T-helper 17 cell (primary cell): ENCODE data around the gene TMEM191C. TPM values are rescaled to one million over a fixed set of nuclear protein-coding genes. Genes with fewer than 3 reads are reported as not detected.
A peak's percentile ranks its signal among the peaks of the same experiment; 100 is the strongest.
"Not testable (repeated sequence)": the region's sequence is repeated elsewhere in the genome, so short reads cannot be mapped to it uniquely, and the experiment has no call there.

Experiments used
- ATAC-seq: fragments of 150-1000 bp; cut with Tn5 transposase; 2 replicates; pipeline ENCODE4 v1.10.0; 2021; ENCODE audit warnings: mild to moderate bottlenecking, moderate library complexity
- DNase-seq, 3 donors: peaks; one replicate each; pipeline versions ENCODE4 v3.0.0 to v3.0.0-alpha.2; 2020 to 2021
- H3K9me3 ChIP-seq: one replicate; pipeline ENCODE4 v1.7.0; 2013; ENCODE audit warnings: low read length, mild to moderate bottlenecking; ENCODE audit not compliant: control insufficient read depth, poor library complexity, severe bottlenecking
- H3K27ac Mint-ChIP-seq: one replicate; pipeline ENCODE4 v1.8.0; 2022; ENCODE audit warnings: mild to moderate bottlenecking, moderate library complexity, mixed read lengths
- H3K27me3 Mint-ChIP-seq: one replicate; pipeline ENCODE4 v1.8.0; 2022; ENCODE audit warnings: mixed read lengths
- H3K36me3 Mint-ChIP-seq: one replicate; pipeline ENCODE4 v1.8.0; 2022; ENCODE audit warnings: low read depth, mixed read lengths
- H3K4me1 Mint-ChIP-seq: one replicate; pipeline ENCODE4 v1.8.0; 2022; ENCODE audit warnings: mild to moderate bottlenecking, mixed read lengths
- H3K4me3 Mint-ChIP-seq: one replicate; pipeline ENCODE4 v1.8.0; 2022; ENCODE audit warnings: mild to moderate bottlenecking, moderate library complexity, mixed read lengths
- total RNA-seq, 4 donors: library from RNA in 2 of 4; stranded (reverse) in 2 of 4; gene quantifications; one replicate each; pipeline ENCODE4 v1.2.3 and lab custom pipeline; 2022 to 2026

Gene TMEM191C
- total RNA-seq, 2 donors from 2014 or later = 2.0 to 3.4 TPM

DNA sequence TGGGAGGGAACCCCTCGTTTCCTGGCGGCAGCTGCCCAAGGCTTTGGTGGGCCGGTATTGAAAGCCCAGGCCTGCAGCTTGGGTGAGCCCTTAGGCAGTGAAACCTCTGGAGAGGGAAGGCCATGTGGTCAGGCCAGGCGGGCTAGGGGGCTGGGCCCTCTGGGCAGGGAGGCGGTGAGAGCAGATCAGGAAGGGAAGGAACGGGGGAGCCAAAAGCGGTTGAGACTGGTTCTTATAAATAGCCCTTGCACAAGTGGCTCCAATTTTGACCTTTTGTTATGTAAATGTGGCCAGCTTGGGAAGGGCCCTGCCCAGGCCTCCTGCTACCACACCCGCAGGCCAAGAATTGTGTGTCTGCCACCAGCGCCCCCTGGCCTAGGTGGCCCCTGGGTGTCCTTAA is 25.1 kb upstream of the TMEM191C start:
- not testable (repeated sequence) for H3K4me1 Mint-ChIP-seq, H3K9me3 ChIP-seq, H3K36me3 Mint-ChIP-seq, DNase-seq, H3K27me3 Mint-ChIP-seq, H3K27ac Mint-ChIP-seq, ATAC-seq, H3K4me3 Mint-ChIP-seq

GRCh38 chr22:21442646-21443045 is 24.5 kb upstream of the TMEM191C start:
- DNase-seq, H3K27ac Mint-ChIP-seq, H3K36me3 Mint-ChIP-seq, H3K4me3 Mint-ChIP-seq, ATAC-seq, H3K27me3 Mint-ChIP-seq, H3K4me1 Mint-ChIP-seq, H3K9me3 ChIP-seq: not testable (repeated sequence)

DNA sequence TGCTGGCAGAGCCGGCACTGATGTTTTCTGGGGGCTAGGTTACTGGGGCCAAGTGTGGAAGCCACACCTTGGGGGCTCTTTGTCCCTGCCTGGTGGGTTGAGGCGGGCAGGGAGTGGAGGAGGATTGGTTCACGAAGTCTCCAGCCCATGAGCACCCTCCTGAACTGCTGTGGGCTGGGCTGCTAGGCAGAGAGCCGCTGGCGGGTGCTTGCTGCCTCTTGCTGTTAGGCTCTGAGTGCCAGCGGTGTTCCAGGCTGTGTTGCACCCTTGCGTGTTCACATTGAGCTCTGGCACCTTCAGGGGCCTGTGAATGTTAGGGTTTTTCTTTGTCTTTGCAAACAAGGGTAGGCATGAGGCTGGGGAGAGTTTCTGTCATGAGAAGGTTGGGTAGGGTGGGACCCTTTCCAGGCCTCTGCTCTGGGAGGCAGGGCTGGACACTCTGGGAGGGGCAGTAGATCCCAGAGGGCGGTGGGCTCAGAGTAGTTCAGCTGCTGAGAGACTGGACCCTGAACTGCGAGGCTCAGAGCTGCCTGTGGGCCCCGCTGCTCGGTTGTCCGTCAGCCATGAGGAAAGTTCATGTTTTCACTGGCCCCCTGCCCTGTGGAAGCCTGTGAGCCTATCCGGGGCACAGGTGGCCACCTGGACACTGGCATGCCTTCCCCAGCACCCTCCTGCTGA is 24.0 kb upstream of the TMEM191C start:
- peaks cover 2% of the 10 kb centered on the region for H3K4me1 Mint-ChIP-seq
- no peaks in the 10 kb centered on the region for H3K36me3 Mint-ChIP-seq
- H3K9me3 ChIP-seq = no peaks in the 10 kb centered on the region
- no peaks in the 10 kb centered on the region for H3K27me3 Mint-ChIP-seq
- ATAC-seq (no peak), DNase-seq (peak in 1 of 3 donors; percentile 5)
- no peak overlapping the region for H3K27ac Mint-ChIP-seq
- no peak overlapping the region for H3K4me3 Mint-ChIP-seq

- no peak for ATAC-seq
Observed at GRCh38 chr22:21443735-21444421, 23.3 kb upstream of the TMEM191C start.

GRCh38 chr22:21444701-21445436 is 22.3 kb upstream of the TMEM191C start:
- Mint-ChIP-seq H3K36me3 (no peaks in the 10 kb centered on the region), H3K27me3 (no peaks in the 10 kb centered on the region), H3K4me1 (peaks cover 2% of the 10 kb centered on the region), H3K4me3 (no peak overlapping the region), H3K27ac (no peak overlapping the region)
- H3K9me3 ChIP-seq = no peaks in the 10 kb centered on the region
- ATAC-seq (no peak), DNase-seq (peak in 1 of 3 donors; percentile 5)

More at GRCh38 chr22:21443735-21444421, 23.3 kb upstream of the TMEM191C start:
- Mint-ChIP-seq H3K4me1 (peaks cover 2% of the 10 kb centered on the region), H3K36me3 (no peaks in the 10 kb centered on the region), H3K4me3 (no peak overlapping the region), H3K27ac (no peak overlapping the region), H3K27me3 (no peaks in the 10 kb centered on the region)
- H3K9me3 ChIP-seq = no peaks in the 10 kb centered on the region
- peak in 1 of 3 donors; percentile 7 for DNase-seq

GRCh38 chr22:21445437-21446127 is 21.6 kb upstream of the TMEM191C start:
- Mint-ChIP-seq H3K4me3 (no peak overlapping the region), H3K4me1 (peaks cover 2% of the 10 kb centered on the region), H3K27me3 (no peaks in the 10 kb centered on the region), H3K27ac (no peak overlapping the region), H3K36me3 (no peaks in the 10 kb centered on the region)
- ATAC-seq = no peak
- DNase-seq = peak in 1 of 3 donors; percentile 4
- no peaks in the 10 kb centered on the region for H3K9me3 ChIP-seq

DNA sequence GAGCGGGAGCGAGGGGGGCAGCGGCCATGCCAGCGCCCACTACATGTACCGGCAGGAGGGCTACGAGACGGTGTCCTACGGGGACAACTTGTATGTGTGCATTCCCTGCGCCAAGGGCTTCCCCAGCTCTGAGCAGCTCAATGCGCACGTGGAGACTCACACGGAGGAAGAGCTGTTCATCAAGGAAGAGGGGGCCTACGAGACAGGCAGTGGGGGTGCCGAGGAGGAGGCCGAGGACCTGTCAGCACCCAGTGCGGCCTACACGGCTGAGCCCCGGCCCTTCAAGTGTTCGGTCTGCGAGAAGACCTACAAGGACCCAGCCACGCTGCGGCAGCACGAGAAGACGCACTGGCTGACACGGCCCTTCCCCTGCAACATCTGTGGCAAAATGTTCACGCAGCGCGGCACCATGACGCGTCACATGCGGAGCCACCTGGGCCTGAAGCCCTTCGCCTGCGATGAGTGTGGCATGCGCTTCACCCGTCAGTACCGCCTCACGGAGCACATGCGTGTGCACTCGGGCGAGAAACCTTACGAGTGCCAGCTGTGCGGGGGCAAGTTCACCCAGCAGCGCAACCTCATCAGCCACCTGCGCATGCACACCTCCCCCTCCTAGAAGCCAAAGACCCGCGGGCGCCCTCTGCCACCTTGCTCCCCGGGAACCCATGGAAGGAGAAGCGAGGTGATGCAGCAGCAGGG is 20.9 kb upstream of the TMEM191C start:
- no peaks in the 10 kb centered on the region for H3K36me3 Mint-ChIP-seq
- no peaks in the 10 kb centered on the region for H3K9me3 ChIP-seq
- DNase-seq = peak in 1 of 3 donors; percentile 7
- H3K27ac Mint-ChIP-seq = no peak overlapping the region
- ATAC-seq = no peak
- H3K4me1 Mint-ChIP-seq = peaks cover 2% of the 10 kb centered on the region
- H3K4me3 Mint-ChIP-seq = no peak overlapping the region
- no peaks in the 10 kb centered on the region for H3K27me3 Mint-ChIP-seq

DNA sequence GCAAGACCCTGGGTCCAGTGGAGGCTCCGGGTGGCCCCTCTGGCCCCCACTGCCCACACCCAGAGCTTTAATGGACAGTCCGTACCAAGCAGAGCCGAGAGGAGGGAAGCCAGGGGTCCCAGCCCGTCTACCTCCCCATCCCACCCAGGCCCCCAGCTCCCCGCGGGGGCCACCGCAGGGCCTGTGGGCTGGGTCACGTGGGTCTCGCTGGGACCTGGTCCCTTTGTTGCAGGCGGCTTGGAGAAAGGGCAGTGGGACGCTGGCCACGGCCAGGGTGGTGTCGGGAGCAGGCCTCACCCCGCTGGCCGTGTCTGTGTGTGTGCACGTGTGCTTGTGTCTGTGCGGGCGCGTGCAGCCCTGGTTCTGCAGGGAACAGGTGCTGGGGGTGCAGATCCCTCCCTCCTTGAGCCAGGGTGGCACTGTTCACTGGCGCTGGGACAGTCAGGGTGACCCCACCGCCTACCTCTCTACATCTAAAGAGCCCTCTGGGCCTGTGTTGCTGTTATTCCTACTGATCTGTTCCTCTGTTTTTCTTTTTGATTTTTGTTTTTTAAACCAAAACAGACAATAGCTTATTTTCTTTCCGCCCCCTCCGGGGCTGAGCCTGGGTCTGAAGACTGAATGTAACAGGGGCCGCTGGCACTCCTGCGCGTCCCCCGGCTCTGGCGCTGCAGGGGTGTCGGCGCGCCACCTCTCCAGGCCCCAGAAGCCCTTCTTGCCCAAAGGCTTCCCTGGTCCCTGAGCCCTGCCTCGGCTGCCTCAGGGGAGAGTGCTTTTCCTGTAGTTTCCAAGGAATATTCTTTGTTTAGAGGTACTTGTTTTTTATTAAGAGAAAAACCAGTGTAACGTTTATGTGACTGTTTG is 20.1 kb upstream of the TMEM191C start:
- Mint-ChIP-seq H3K4me1 (peaks cover 2% of the 10 kb centered on the region), H3K27me3 (no peaks in the 10 kb centered on the region), H3K4me3 (no peak overlapping the region), H3K27ac (no peak overlapping the region), H3K36me3 (no peaks in the 10 kb centered on the region)
- no peaks in the 10 kb centered on the region for H3K9me3 ChIP-seq
- DNase-seq (peak in 1 of 3 donors; percentile 6), ATAC-seq (no peak)

- Mint-ChIP-seq H3K27ac (peak overlapping the region; percentile 11), H3K4me3 (no peak overlapping the region), H3K4me1 (peaks cover 2% of the 10 kb centered on the region), H3K27me3 (no peaks in the 10 kb centered on the region), H3K36me3 (no peaks in the 10 kb centered on the region)
- ATAC-seq (peak; percentile 24), DNase-seq (peak in 1 of 3 donors; percentile 3)
- H3K9me3 ChIP-seq = no peaks in the 10 kb centered on the region
Observed at GRCh38 chr22:21447694-21448402, 19.3 kb upstream of the TMEM191C start.

DNA sequence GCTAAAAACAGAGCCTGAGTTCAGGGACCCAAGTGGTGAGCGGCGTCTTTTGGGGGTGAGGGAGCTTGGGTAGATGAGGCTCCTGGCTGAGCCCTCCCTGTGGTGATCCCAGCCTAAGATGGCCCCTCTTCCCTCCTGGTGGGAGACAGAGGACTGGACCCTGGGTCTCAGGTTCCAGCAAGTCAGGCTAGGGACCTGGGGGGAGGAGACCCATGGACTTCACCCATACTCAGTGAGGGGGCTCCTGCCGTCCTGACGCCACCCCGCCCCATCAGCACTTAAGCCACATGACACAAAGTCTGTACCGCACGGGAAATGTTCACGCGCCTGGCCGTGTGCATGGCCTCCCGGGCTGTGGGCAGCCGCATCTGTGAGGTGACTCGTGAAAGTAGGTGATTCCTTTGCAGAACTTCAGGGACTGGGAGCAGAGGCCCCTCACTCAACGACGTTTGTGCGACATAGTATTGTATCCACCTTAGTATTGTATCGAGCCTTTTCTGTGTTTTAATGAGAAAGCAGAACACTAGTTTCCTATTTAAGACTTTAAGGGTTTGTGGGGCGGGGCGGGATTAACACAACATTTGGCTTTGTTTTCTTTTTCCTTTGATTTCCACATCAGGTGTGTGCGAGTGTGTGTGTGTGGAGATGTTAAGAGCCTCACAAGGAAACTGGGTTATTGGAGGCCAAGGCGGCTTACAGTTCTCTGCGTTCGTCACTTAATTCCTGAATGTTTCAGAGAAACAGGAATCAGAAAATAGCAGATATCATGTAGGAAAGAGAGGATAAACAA is 18.4 kb upstream of the TMEM191C start:
- Mint-ChIP-seq H3K36me3 (no peaks in the 10 kb centered on the region), H3K27me3 (no peaks in the 10 kb centered on the region), H3K4me3 (no peak overlapping the region), H3K4me1 (peaks cover 2% of the 10 kb centered on the region), H3K27ac (peak overlapping the region; percentile 11)
- ATAC-seq (no peak), DNase-seq (peak in 1 of 3 donors; percentile 6)
- no peaks in the 10 kb centered on the region for H3K9me3 ChIP-seq
